Right lobe of liver (tissue), 4 donors: Measurements from ENCODE around the gene SYMPK.

Experiments used
- CTCF ChIP-seq, 4 donors: fragments of 200-600 bp in 3 of 4; fragments of 450-650 bp in 1 of 4; IDR thresholded peaks; one replicate each; pipeline versions ENCODE4 v1.5.1 to v1.8.0; 2016 to 2022; ENCODE audit warnings: antibody characterized with exemption in 4 of 4, mild to moderate bottlenecking in 2 of 4
- POLR2A ChIP-seq: fragments of 450-650 bp; IDR thresholded peaks from one replicate; pipeline ENCODE4 v1.6.1; 2017; ENCODE audit warnings: antibody characterized with exemption, mild to moderate bottlenecking
- donor health status: DM: no; HTN: no; CAD: no.
- donor health status: DM: no; HTN: no; CAD: no.
- donor health status: DM: no; HTN: yes; CAD: no.

DNA sequence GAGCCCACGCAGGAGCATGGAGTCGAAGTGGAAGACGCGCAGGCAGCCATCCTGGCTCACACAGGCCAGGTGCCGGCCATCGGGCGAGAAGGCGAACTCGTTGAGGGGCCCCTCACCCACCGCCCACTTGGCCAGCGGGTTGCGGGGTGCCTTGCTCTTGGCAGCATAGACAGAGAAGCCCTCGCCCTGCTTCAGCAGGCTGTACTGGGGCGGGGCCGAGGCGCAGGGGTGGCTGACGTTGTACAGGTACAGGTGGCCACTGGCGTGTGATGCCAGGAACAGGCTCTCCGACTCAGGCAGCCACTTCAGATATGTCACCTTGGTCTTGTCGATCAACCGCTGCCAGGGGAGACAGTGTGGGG is 76.4 kb downstream of the SYMPK start:
- TF ChIP-seq POLR2A (no peak), CTCF (IDR thresholded peaks at IDR 0.05) (no peak)
